Measurements from ENCODE around the gene SSBP1.

- TF ChIP-seq, protein P1, sequence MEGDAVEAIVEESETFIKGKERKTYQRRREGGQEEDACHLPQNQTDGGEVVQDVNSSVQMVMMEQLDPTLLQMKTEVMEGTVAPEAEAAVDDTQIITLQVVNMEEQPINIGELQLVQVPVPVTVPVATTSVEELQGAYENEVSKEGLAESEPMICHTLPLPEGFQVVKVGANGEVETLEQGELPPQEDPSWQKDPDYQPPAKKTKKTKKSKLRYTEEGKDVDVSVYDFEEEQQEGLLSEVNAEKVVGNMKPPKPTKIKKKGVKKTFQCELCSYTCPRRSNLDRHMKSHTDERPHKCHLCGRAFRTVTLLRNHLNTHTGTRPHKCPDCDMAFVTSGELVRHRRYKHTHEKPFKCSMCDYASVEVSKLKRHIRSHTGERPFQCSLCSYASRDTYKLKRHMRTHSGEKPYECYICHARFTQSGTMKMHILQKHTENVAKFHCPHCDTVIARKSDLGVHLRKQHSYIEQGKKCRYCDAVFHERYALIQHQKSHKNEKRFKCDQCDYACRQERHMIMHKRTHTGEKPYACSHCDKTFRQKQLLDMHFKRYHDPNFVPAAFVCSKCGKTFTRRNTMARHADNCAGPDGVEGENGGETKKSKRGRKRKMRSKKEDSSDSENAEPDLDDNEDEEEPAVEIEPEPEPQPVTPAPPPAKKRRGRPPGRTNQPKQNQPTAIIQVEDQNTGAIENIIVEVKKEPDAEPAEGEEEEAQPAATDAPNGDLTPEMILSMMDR (conservative IDR thresholded peaks at IDR 0.05; ENCODE audit: low read depth in 2 of 2): no peak
- TF ChIP-seq, protein P2, sequence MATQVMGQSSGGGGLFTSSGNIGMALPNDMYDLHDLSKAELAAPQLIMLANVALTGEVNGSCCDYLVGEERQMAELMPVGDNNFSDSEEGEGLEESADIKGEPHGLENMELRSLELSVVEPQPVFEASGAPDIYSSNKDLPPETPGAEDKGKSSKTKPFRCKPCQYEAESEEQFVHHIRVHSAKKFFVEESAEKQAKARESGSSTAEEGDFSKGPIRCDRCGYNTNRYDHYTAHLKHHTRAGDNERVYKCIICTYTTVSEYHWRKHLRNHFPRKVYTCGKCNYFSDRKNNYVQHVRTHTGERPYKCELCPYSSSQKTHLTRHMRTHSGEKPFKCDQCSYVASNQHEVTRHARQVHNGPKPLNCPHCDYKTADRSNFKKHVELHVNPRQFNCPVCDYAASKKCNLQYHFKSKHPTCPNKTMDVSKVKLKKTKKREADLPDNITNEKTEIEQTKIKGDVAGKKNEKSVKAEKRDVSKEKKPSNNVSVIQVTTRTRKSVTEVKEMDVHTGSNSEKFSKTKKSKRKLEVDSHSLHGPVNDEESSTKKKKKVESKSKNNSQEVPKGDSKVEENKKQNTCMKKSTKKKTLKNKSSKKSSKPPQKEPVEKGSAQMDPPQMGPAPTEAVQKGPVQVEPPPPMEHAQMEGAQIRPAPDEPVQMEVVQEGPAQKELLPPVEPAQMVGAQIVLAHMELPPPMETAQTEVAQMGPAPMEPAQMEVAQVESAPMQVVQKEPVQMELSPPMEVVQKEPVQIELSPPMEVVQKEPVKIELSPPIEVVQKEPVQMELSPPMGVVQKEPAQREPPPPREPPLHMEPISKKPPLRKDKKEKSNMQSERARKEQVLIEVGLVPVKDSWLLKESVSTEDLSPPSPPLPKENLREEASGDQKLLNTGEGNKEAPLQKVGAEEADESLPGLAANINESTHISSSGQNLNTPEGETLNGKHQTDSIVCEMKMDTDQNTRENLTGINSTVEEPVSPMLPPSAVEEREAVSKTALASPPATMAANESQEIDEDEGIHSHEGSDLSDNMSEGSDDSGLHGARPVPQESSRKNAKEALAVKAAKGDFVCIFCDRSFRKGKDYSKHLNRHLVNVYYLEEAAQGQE (IDR thresholded peaks at IDR 0.05; ENCODE audit: unreplicated experiment): no peak
- TF ChIP-seq EZH2phosphoT487 (IDR thresholded peaks at IDR 0.05; ENCODE audit: unreplicated experiment): no peak
- no peak for TF ChIP-seq EZH2 (IDR thresholded peaks at IDR 0.05; ENCODE audit: low read depth, unreplicated experiment)
- TF ChIP-seq POLR2AphosphoS5 (IDR thresholded peaks at IDR 0.05; ENCODE audit: low read depth): no peak
- TF ChIP-seq ZNF331 (CRISPR knock-in tag; IDR thresholded peaks at IDR 0.05; ENCODE audit: low read depth): no peak
- TF ChIP-seq STAT1 (IDR thresholded peaks at IDR 0.05; ENCODE audit: unreplicated experiment): no peak
- TF ChIP-seq NANOG (IDR thresholded peaks at IDR 0.05; ENCODE audit: borderline replicate concordance): no peak
- TF ChIP-seq, protein P3, sequence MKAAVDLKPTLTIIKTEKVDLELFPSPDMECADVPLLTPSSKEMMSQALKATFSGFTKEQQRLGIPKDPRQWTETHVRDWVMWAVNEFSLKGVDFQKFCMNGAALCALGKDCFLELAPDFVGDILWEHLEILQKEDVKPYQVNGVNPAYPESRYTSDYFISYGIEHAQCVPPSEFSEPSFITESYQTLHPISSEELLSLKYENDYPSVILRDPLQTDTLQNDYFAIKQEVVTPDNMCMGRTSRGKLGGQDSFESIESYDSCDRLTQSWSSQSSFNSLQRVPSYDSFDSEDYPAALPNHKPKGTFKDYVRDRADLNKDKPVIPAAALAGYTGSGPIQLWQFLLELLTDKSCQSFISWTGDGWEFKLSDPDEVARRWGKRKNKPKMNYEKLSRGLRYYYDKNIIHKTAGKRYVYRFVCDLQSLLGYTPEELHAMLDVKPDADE (IDR thresholded peaks at IDR 0.05): no peak
These were observed 39.7 kb upstream of the SSBP1 start for GRCh38 chr7:141698247-141699015.
